ENCODE results near the gene SRI.
"Not testable (repeated sequence)": the region's sequence is repeated elsewhere in the genome, so short reads cannot be mapped to it uniquely, and the experiment has no call there.

Gene SRI

GRCh38 chr7:88219781-88220747 is at the start of gene SRI:
Gene SRI (minus strand): TSS chr7:88220038. CDS start chr7:88220026, 12 bp downstream.
- H3K27ac Mint-ChIP-seq = peak within 1 kb of the TSS; percentile 95
- peaks cover 32% of the 10 kb centered on the region for H3K36me3 Mint-ChIP-seq (ENCODE audit: low read depth)
- H3K27me3 Mint-ChIP-seq = no peaks in the 10 kb centered on the region
- peak within 1 kb of the TSS; percentile 80 for H3K4me3 Mint-ChIP-seq
- H3K4me1 Mint-ChIP-seq (ENCODE audit: low read depth) = peaks cover 25% of the 10 kb centered on the region
- H3K9me3 Mint-ChIP-seq = no peaks in the 10 kb centered on the region
- intact Hi-C loops (cut with micrococcal nuclease) = loop anchor here (2.0 to 5.0 kb wide), 3 partner anchors 23 to 1068 kb away; partner anchors contain the start of genes DBF4, DMTF1 and SLC25A40

GRCh38 chr7:88269586-88269985 is 49.7 kb upstream of the SRI start:
- Mint-ChIP-seq H3K27me3 (no peaks in the 10 kb centered on the region), H3K27ac (no peak overlapping the region), H3K9me3 (peaks cover 8% of the 10 kb centered on the region), H3K4me3 (no peak overlapping the region), H3K36me3 (ENCODE audit: low read depth) (peaks cover 6% of the 10 kb centered on the region), H3K4me1 (ENCODE audit: low read depth) (peaks cover 11% of the 10 kb centered on the region)
- intact Hi-C loops (cut with micrococcal nuclease) = loop anchor here (5.0 kb wide), 1 partner anchor 43 kb away; no protein-coding TSS in a partner anchor

- Mint-ChIP-seq H3K36me3 (ENCODE audit: low read depth) (peaks cover 6% of the 10 kb centered on the region), H3K27ac (no peak overlapping the region), H3K4me3 (no peak overlapping the region), H3K9me3 (peaks cover 8% of the 10 kb centered on the region), H3K4me1 (ENCODE audit: low read depth) (peaks cover 11% of the 10 kb centered on the region), H3K27me3 (no peaks in the 10 kb centered on the region)
- intact Hi-C loops (cut with micrococcal nuclease) = loop anchor here (5.0 kb wide), 1 partner anchor 43 kb away; no protein-coding TSS in a partner anchor
Measured at GRCh38 chr7:88268858-88269257, 49.0 kb upstream of the SRI start.

GRCh38 chr7:88268051-88268450 is 48.2 kb upstream of the SRI start:
- Mint-ChIP-seq H3K4me3 (no peak overlapping the region), H3K27me3 (no peaks in the 10 kb centered on the region), H3K9me3 (peaks cover 8% of the 10 kb centered on the region), H3K36me3 (ENCODE audit: low read depth) (peaks cover 6% of the 10 kb centered on the region), H3K27ac (no peak overlapping the region), H3K4me1 (ENCODE audit: low read depth) (peaks cover 11% of the 10 kb centered on the region)
- intact Hi-C loops (cut with micrococcal nuclease) = loop anchor here (5.0 kb wide), 1 partner anchor 44 kb away; no protein-coding TSS in a partner anchor

- Mint-ChIP-seq H3K36me3 (ENCODE audit: low read depth) (peaks cover 6% of the 10 kb centered on the region), H3K4me1 (ENCODE audit: low read depth) (peaks cover 11% of the 10 kb centered on the region), H3K9me3 (peaks cover 8% of the 10 kb centered on the region), H3K27me3 (no peaks in the 10 kb centered on the region), H3K27ac (no peak overlapping the region), H3K4me3 (no peak overlapping the region)
- intact Hi-C loops (cut with micrococcal nuclease) = loop anchor here (5.0 kb wide), 1 partner anchor 45 kb away; no protein-coding TSS in a partner anchor
Measured at GRCh38 chr7:88267421-88267820, 47.6 kb upstream of the SRI start.

- H3K4me3 Mint-ChIP-seq; H3K27me3 Mint-ChIP-seq; H3K9me3 Mint-ChIP-seq; H3K36me3 Mint-ChIP-seq (ENCODE audit: low read depth); H3K27ac Mint-ChIP-seq: not testable (repeated sequence)
- intact Hi-C loops (cut with micrococcal nuclease) = loop anchor here (5.0 kb wide), 1 partner anchor 47 kb away; no protein-coding TSS in a partner anchor
- peaks cover 11% of the 10 kb centered on the region for H3K4me1 Mint-ChIP-seq (ENCODE audit: low read depth)
Measured at GRCh38 chr7:88264987-88265386, 45.1 kb upstream of the SRI start.

GRCh38 chr7:88262562-88262961 is 42.7 kb upstream of the SRI start:
- H3K4me1 Mint-ChIP-seq (ENCODE audit: low read depth) = peaks cover 16% of the 10 kb centered on the region
- no peak overlapping the region for H3K27ac Mint-ChIP-seq
- intact Hi-C loops (cut with micrococcal nuclease) = no loop called here
- H3K4me3 Mint-ChIP-seq = no peak overlapping the region
- H3K9me3 Mint-ChIP-seq = peaks cover 4% of the 10 kb centered on the region
- no peaks in the 10 kb centered on the region for H3K27me3 Mint-ChIP-seq
- peaks cover 4% of the 10 kb centered on the region for H3K36me3 Mint-ChIP-seq (ENCODE audit: low read depth)

GRCh38 chr7:88260719-88261118 is 40.9 kb upstream of the SRI start:
- Mint-ChIP-seq H3K4me3 (no peak overlapping the region), H3K9me3 (no peaks in the 10 kb centered on the region), H3K27me3 (no peaks in the 10 kb centered on the region), H3K36me3 (ENCODE audit: low read depth) (no peaks in the 10 kb centered on the region), H3K4me1 (ENCODE audit: low read depth) (peaks cover 25% of the 10 kb centered on the region), H3K27ac (no peak overlapping the region)
- intact Hi-C loops (cut with micrococcal nuclease) = no loop called here

GRCh38 chr7:88259656-88260380 is 40.0 kb upstream of the SRI start:
- Mint-ChIP-seq H3K4me3 (no peak overlapping the region), H3K4me1 (ENCODE audit: low read depth) (peaks cover 25% of the 10 kb centered on the region), H3K27me3 (no peaks in the 10 kb centered on the region), H3K9me3 (peaks cover 3% of the 10 kb centered on the region), H3K36me3 (ENCODE audit: low read depth) (no peaks in the 10 kb centered on the region), H3K27ac (no peak overlapping the region)
- intact Hi-C loops (cut with micrococcal nuclease) = no loop called here

- Mint-ChIP-seq H3K36me3 (ENCODE audit: low read depth) (peaks cover 14% of the 10 kb centered on the region), H3K9me3 (peaks cover 18% of the 10 kb centered on the region), H3K4me1 (ENCODE audit: low read depth) (peaks cover 25% of the 10 kb centered on the region)
- intact Hi-C loops (cut with micrococcal nuclease); H3K27me3 Mint-ChIP-seq; H3K27ac Mint-ChIP-seq; H3K4me3 Mint-ChIP-seq: not testable (repeated sequence)
Measured at GRCh38 chr7:88258296-88258695, 38.5 kb upstream of the SRI start.

- H3K4me1 Mint-ChIP-seq (ENCODE audit: low read depth) = peaks cover 25% of the 10 kb centered on the region
- no peaks in the 10 kb centered on the region for H3K27me3 Mint-ChIP-seq
- H3K36me3 Mint-ChIP-seq (ENCODE audit: low read depth) = peaks cover 14% of the 10 kb centered on the region
- intact Hi-C loops (cut with micrococcal nuclease) = no loop called here
- H3K9me3 Mint-ChIP-seq = peaks cover 21% of the 10 kb centered on the region
- no peak overlapping the region for H3K27ac Mint-ChIP-seq
- no peak overlapping the region for H3K4me3 Mint-ChIP-seq
Measured at GRCh38 chr7:88256906-88257305, 37.1 kb upstream of the SRI start.

- Mint-ChIP-seq H3K9me3 (peaks cover 21% of the 10 kb centered on the region), H3K4me3 (no peak overlapping the region), H3K27me3 (no peaks in the 10 kb centered on the region), H3K36me3 (ENCODE audit: low read depth) (peaks cover 14% of the 10 kb centered on the region), H3K27ac (no peak overlapping the region), H3K4me1 (ENCODE audit: low read depth) (peaks cover 25% of the 10 kb centered on the region)
- intact Hi-C loops (cut with micrococcal nuclease) = no loop called here
Measured at GRCh38 chr7:88254721-88255424, 35.0 kb upstream of the SRI start.

GRCh38 chr7:88253640-88254039 is 33.8 kb upstream of the SRI start:
- H3K9me3 Mint-ChIP-seq = peaks cover 21% of the 10 kb centered on the region
- peaks cover 20% of the 10 kb centered on the region for H3K4me1 Mint-ChIP-seq (ENCODE audit: low read depth)
- no peak overlapping the region for H3K27ac Mint-ChIP-seq
- H3K36me3 Mint-ChIP-seq (ENCODE audit: low read depth) = peaks cover 14% of the 10 kb centered on the region
- no peak overlapping the region for H3K4me3 Mint-ChIP-seq
- intact Hi-C loops (cut with micrococcal nuclease) = no loop called here
- no peaks in the 10 kb centered on the region for H3K27me3 Mint-ChIP-seq
